BLaER1 treated with 17β-estradiol and CSF1 and Interleukin-3, amounts not matched to agents 10 nM and 100 nM (cell line): ENCODE results near the gene REPIN1.
"Not testable (repeated sequence)": the region's sequence is repeated elsewhere in the genome, so short reads cannot be mapped to it uniquely, and the experiment has no call there.

Experiments used
- H3K27ac ChIP-seq, 11 experiments: shearing (Covaris generic); formaldehyde crosslinking; 2 replicates each; pipeline ENCODE4 v1.8.1; 2022
- H3K27me3 ChIP-seq, 11 experiments: shearing (Covaris generic); formaldehyde crosslinking; 2 replicates each; pipeline ENCODE4 v1.8.1; 2022
- H3K36me3 ChIP-seq, 11 experiments: shearing (Covaris generic); formaldehyde crosslinking; 2 replicates each; pipeline ENCODE4 v1.8.1; 2022
- H3K4me1 ChIP-seq, 10 experiments: shearing (Covaris generic); formaldehyde crosslinking; 2 replicates each; pipeline ENCODE4 v1.8.1; 2022
- H3K4me2 ChIP-seq, 11 experiments: shearing (Covaris generic); formaldehyde crosslinking; 2 replicates each; pipeline ENCODE4 v1.8.1; 2022
- H3K4me3 ChIP-seq, 10 experiments: shearing (Covaris generic); formaldehyde crosslinking; 2 replicates each; pipeline ENCODE4 v1.8.1; 2022
- H3K9ac ChIP-seq, 11 experiments: shearing (Covaris generic); formaldehyde crosslinking; 2 replicates each; pipeline ENCODE4 v1.8.1; 2022
- H3K9me3 ChIP-seq, 11 experiments: shearing (Covaris generic); formaldehyde crosslinking; replicated peaks in 1 of 11; 2 replicates each; pipeline ENCODE4 v1.8.1; 2022
- H4K20me1 ChIP-seq, 11 experiments: shearing (Covaris generic); formaldehyde crosslinking; 2 replicates each; pipeline ENCODE4 v1.8.1; 2022
- Cebpa-rat ChIP-seq, 11 experiments: shearing (Covaris generic); IDR thresholded peaks; 2 replicates each; pipeline ENCODE4 v1.8.1; 2022

REPIN1 gene

GRCh38 chr7:150382844-150383225 lies 14.2 kb downstream of the REPIN1 start:
- Histone ChIP-seq H3K27ac (no peak overlapping the region), H3K4me3 (no peak overlapping the region), H3K4me2 (peak overlapping the region in 6 of 11 experiments; percentile 39 to 71 (median 55); a peak in 6 of 22 replicates), H3K9me3 (no peaks in the 10 kb centered on the region), H4K20me1 (peaks cover 6 to 26% (median 17%) of the 10 kb centered on the region in 11 experiments; a peak in 12 of 22 replicates), H3K9ac (peak overlapping the region in 2 of 11 experiments; percentile 3 to 24; a peak in 1 of 22 replicates), H3K4me1 (peaks cover 39 to 64% (median 56%) of the 10 kb centered on the region in 10 experiments), H3K27me3 (no peaks in the 10 kb centered on the region), H3K36me3 (peaks cover 0 to 18% (median 9%) of the 10 kb centered on the region in 11 experiments; a peak in 11 of 22 replicates)
- TF ChIP-seq Cebpa-rat (IDR thresholded peaks at IDR 0.05) = no peak

DNA sequence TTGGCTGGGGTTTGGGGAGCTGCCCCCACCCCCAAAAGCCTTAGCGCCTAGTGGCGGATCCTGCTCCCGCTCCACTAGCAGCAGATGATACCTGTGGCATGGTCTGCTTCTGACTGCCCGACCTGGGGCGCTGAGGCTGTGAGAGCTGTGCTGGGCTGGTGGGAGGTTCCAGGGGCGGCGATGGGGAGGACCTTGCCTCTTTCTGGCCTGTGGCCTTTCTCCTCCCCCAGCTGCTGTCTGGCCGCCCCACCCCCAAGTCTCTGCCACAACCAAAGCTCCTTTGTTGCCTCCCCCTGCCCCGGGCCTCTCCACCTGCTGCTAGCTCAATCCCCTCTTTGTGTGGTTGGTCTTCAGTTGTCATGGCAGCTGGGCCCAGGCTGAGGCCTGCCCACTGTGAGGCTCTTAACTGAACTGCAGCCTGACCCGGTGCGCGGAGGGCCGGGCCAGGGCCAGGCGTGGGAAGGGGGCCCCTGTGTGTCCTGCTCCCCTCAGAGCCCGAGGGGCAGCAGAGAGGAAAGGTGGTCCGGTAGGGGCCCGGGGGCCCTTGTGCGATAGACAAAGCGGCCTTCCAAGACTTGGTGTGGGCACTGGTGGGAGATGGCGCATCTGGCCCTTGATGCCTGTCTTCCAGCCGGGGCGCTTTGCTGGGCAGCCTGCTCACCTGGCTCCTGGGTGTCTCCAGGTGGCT lies 15.2 kb downstream of the REPIN1 start:
- Histone ChIP-seq H3K9ac (peak overlapping the region in 5 of 11 experiments; percentile 6 to 36 (median 28); a peak in 3 of 22 replicates), H3K27me3 (no peaks in the 10 kb centered on the region), H3K36me3 (peaks cover 3 to 28% (median 17%) of the 10 kb centered on the region in 11 experiments; a peak in 20 of 22 replicates), H3K4me1 (peaks cover 31 to 55% (median 48%) of the 10 kb centered on the region in 10 experiments), H3K4me2 (peak overlapping the region; percentile 31 to 79 (median 56)), H4K20me1 (peaks cover 6 to 26% (median 17%) of the 10 kb centered on the region in 11 experiments; a peak in 12 of 22 replicates), H3K27ac (peak overlapping the region in 6 of 11 experiments; percentile 19 to 51 (median 33); a peak in 9 of 22 replicates), H3K4me3 (no peak overlapping the region), H3K9me3 (no peaks in the 10 kb centered on the region)
- TF ChIP-seq Cebpa-rat (IDR thresholded peaks at IDR 0.05) = no peak

DNA sequence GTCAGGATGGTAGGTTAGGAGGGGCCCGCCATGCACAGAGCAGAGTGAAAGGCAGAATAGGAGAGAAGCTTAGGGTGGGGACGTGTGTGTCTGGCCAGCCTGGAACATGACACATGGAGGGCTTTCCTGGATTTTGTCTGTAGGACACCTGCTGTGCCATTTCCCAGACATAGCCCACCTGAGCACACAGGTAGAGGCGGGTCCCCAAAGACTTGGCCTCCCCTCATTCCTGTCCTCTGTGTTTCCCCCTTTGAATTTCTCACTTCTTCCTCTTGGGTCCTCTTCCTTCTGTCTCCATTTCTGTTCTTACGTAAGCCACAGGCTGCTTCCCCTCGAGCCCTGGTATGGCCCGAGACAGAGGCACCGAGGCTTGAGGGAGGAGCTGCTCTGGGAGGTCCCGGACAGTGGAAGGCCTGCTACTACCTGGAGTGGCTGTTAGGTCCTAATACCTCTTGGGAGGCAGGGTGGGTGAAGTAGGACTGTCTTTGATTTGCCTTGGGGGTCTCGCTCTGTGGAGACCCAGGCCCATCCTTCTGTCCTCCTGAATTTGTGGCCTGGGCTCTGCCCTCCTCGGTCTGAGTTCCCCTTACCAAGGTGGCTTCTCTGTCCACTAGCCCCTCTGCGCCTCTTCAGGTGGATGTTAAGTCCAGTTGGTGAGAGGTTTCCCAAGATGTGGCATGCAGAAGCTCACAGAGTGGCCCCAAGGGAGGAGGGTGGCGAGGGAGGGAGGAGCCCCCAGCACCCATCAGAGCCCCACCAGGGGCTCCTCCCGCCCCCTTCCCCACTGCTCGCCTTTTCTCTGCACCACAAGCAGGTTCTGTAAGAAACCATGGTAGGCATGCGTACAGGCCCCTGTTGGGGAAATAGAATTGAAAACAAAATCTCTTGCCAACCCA lies 16.0 kb downstream of the REPIN1 start:
- Histone ChIP-seq H3K36me3 (peaks cover 9 to 36% (median 24%) of the 10 kb centered on the region in 11 experiments; a peak in 20 of 22 replicates), H3K9ac (peak overlapping the region in 6 of 11 experiments; percentile 10 to 41 (median 30); a peak in 6 of 22 replicates), H4K20me1 (peaks cover 6 to 26% (median 17%) of the 10 kb centered on the region in 11 experiments; a peak in 12 of 22 replicates), H3K4me1 (peaks cover 31 to 55% (median 49%) of the 10 kb centered on the region in 10 experiments), H3K27ac (peak overlapping the region in 7 of 11 experiments; percentile 14 to 51 (median 46); a peak in 12 of 22 replicates), H3K4me3 (no peak overlapping the region), H3K27me3 (no peaks in the 10 kb centered on the region), H3K4me2 (peak overlapping the region; percentile 31 to 79 (median 56); a peak in 21 of 22 replicates), H3K9me3 (no peaks in the 10 kb centered on the region)
- no peak for TF ChIP-seq Cebpa-rat (IDR thresholded peaks at IDR 0.05)

DNA sequence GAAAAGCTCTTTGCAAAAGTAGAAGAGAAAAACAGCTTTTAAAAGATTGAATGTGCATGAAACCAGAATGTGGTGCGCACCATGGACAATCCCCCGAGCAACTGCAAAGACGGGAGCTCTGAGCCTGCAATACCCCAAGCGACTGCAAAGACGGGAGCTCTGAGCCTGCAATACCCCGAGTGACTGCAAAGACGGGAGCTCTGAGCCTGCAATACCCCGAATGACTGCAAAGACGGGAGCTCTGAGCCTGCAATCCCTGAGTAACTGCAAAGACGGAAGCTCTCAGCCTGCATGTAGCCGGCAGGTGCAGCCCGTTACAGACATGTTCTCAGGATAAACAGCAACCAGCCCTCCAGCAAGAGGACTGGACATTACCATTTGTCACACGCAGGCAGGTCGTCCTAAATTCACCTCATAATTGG lies 16.7 kb downstream of the REPIN1 start:
- peaks cover 9 to 43% (median 31%) of the 10 kb centered on the region in 11 experiments; a peak in 20 of 22 replicates for H3K36me3 ChIP-seq
- H3K4me1 ChIP-seq = peaks cover 25 to 48% (median 43%) of the 10 kb centered on the region in 10 experiments
- peak overlapping the region in 2 of 11 experiments; percentile 48 to 50; a peak in 1 of 22 replicates for H3K27ac ChIP-seq
- no peak for TF ChIP-seq Cebpa-rat (IDR thresholded peaks at IDR 0.05)
- H3K9ac ChIP-seq = no peak overlapping the region
- no peaks in the 10 kb centered on the region for H3K27me3 ChIP-seq
- H3K4me3 ChIP-seq = no peak overlapping the region
- H4K20me1 ChIP-seq = peaks cover 6 to 26% (median 17%) of the 10 kb centered on the region in 11 experiments; a peak in 12 of 22 replicates
- no peaks in the 10 kb centered on the region for H3K9me3 ChIP-seq
- peak overlapping the region in 4 of 11 experiments; percentile 48 to 79 (median 64); a peak in 4 of 22 replicates for H3K4me2 ChIP-seq

DNA sequence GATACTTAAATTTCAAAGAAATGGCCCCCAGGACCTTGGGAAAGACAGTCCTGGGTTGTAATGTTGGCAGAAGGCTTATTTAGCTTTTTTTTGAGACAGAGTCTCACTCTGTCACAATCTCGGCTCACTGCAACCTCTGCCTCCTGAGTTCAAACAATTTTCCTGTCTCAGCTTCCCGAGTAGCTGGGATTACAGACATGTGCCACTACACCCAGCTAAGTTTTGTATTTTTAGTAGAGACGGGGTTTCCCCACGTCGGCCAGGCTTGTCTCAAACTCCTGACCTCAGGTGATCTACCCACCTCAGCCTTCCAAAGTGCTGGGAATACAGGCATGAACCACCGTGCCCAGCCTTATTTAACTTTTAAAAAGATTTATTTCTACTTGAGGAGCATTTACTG lies 17.3 kb downstream of the REPIN1 start:
- not testable (repeated sequence) for H3K27ac ChIP-seq, H3K9me3 ChIP-seq, H3K4me2 ChIP-seq, H3K9ac ChIP-seq, H3K4me3 ChIP-seq, H3K27me3 ChIP-seq
- Histone ChIP-seq H4K20me1 (peaks cover 6 to 26% (median 17%) of the 10 kb centered on the region in 11 experiments; a peak in 12 of 22 replicates), H3K4me1 (peaks cover 20 to 42% (median 38%) of the 10 kb centered on the region in 10 experiments), H3K36me3 (peaks cover 9 to 44% (median 37%) of the 10 kb centered on the region in 11 experiments; a peak in 20 of 22 replicates)

DNA sequence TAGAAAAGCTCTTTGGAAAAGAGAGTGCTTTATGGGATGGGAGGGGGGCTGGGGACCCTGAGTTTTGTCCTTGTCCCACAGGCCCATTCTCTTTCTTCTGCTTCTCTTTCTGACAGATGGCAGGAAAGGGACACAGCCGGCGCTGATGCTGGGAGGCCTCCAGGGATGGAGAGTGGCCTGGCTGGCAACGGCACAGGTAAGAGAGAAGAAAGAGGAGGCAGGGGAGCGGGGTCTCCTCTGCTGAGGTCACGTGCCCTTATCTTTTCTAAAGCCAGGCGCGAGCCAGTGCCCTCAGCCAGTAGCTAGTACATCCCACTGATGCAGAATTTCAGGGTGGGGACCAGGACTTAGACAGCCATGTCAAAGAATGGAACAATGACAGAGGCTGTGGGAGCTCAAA lies 19.7 kb downstream of the REPIN1 start:
- peaks cover 3 to 17% (median 16%) of the 10 kb centered on the region in 11 experiments; a peak in 12 of 22 replicates for H4K20me1 ChIP-seq
- H3K27ac ChIP-seq = no peak overlapping the region
- H3K9ac ChIP-seq = no peak overlapping the region
- H3K4me1 ChIP-seq = peaks cover 18 to 24% (median 21%) of the 10 kb centered on the region in 10 experiments
- H3K36me3 ChIP-seq = peaks cover 9 to 48% (median 38%) of the 10 kb centered on the region in 11 experiments; a peak in 20 of 22 replicates
- no peak overlapping the region for H3K4me2 ChIP-seq
- no peaks in the 10 kb centered on the region for H3K9me3 ChIP-seq
- TF ChIP-seq Cebpa-rat (IDR thresholded peaks at IDR 0.05) = no peak
- no peak overlapping the region for H3K4me3 ChIP-seq
- no peaks in the 10 kb centered on the region for H3K27me3 ChIP-seq

GRCh38 chr7:150388709-150389531 lies 20.3 kb downstream of the REPIN1 start:
- Histone ChIP-seq H3K9me3 (no peaks in the 10 kb centered on the region), H3K4me2 (no peak overlapping the region), H3K4me3 (no peak overlapping the region), H3K4me1 (peaks cover 11 to 18% (median 15%) of the 10 kb centered on the region in 10 experiments), H3K36me3 (peaks cover 9 to 53% (median 40%) of the 10 kb centered on the region in 11 experiments; a peak in 20 of 22 replicates), H4K20me1 (peaks cover 0 to 14% (median 10%) of the 10 kb centered on the region in 11 experiments; a peak in 12 of 22 replicates), H3K9ac (no peak overlapping the region), H3K27me3 (no peaks in the 10 kb centered on the region), H3K27ac (peak overlapping the region in 1 of 11 experiments; percentile 17; a peak in 2 of 22 replicates)
- no peak for TF ChIP-seq Cebpa-rat (IDR thresholded peaks at IDR 0.05)

DNA sequence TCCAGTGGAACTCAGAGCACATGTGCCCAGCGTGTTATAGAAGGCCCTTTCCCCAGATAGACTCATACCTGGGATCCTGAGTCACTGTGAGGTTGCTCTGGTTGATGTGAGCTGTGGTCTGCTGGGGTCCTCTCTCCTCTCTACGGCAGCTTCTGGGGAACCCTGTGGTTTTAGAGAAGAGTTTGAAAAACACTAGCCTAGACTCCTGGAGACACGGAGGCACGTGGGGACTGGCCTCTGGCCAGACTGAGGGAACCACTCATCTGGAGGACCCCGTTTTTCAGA lies 20.9 kb downstream of the REPIN1 start:
- Histone ChIP-seq H3K4me1 (peaks cover 6 to 13% (median 9%) of the 10 kb centered on the region in 10 experiments), H4K20me1 (peaks cover 0 to 8% (median 5%) of the 10 kb centered on the region in 11 experiments; a peak in 9 of 22 replicates), H3K9ac (no peak overlapping the region), H3K4me2 (no peak overlapping the region), H3K36me3 (peaks cover 9 to 53% (median 40%) of the 10 kb centered on the region in 11 experiments; a peak in 20 of 22 replicates), H3K27ac (peak overlapping the region in 1 of 11 experiments; percentile 17; a peak in 1 of 22 replicates), H3K4me3 (no peak overlapping the region), H3K27me3 (no peaks in the 10 kb centered on the region), H3K9me3 (no peaks in the 10 kb centered on the region)
- TF ChIP-seq Cebpa-rat (IDR thresholded peaks at IDR 0.05) = no peak
